ENCODE data around the gene CCNF. TPM values are rescaled to one million over a fixed set of nuclear protein-coding genes. Genes with fewer than 3 reads are reported as not detected.

CCNF gene
- polyA plus RNA-seq, 1 donor (not counting 4 experiments of a cell fraction or from before 2014, with no cell fraction given): 3.5 TPM

- Histone ChIP-seq H3K4me3 (ENCODE audit: control insufficient read depth in 2 of 3, extremely low read depth in 1 of 3, insufficient read depth in 2 of 3, low read depth in 1 of 3, low read length in 3 of 3) (no peak overlapping the region), H3K79me2 (ENCODE audit: control insufficient read depth, insufficient read depth, low read length) (no peaks in the 10 kb centered on the region), H2AFZ (ENCODE audit: control insufficient read depth, low read length) (no peak overlapping the region), H3K4me2 (ENCODE audit: control insufficient read depth, extremely low read depth, insufficient read depth, low read depth, low read length) (no peak overlapping the region), H3K9me1 (ENCODE audit: control insufficient read depth, extremely low read depth, insufficient read depth, low read length) (no peaks in the 10 kb centered on the region), H3K36me3 (ENCODE audit: control insufficient read depth in 2 of 2, extremely low read depth in 1 of 2, insufficient read depth in 2 of 2, low read length in 2 of 2) (no peaks in the 10 kb centered on the region), H3K27me3 (ENCODE audit: control insufficient read depth, extremely low read depth, insufficient read depth, low read length) (peaks cover 28% of the 10 kb centered on the region), H4K20me1 (ENCODE audit: control insufficient read depth, extremely low read depth, insufficient read depth, low read length) (peaks cover 7% of the 10 kb centered on the region), H3K4me1 (ENCODE audit: control insufficient read depth, extremely low read depth, insufficient read depth, low read length) (peaks cover 17% of the 10 kb centered on the region), H3K9me3 (ENCODE audit: control insufficient read depth, low read depth, low read length) (no peaks in the 10 kb centered on the region), H3K9ac (ENCODE audit: control insufficient read depth, extremely low read depth, insufficient read depth, low read length) (no peak overlapping the region), H3K27ac (ENCODE audit: control insufficient read depth, insufficient read depth, low read length) (no peak overlapping the region)
- TF ChIP-seq EZH2 (IDR thresholded peaks at IDR 0.05; ENCODE audit: low read length) (no peak), CTCF (optimal IDR thresholded peaks at IDR 0.05 in 1 of 3, IDR thresholded peaks at IDR 0.05 in 1 of 3, conservative IDR thresholded peaks at IDR 0.05 in 1 of 3; ENCODE audit: extremely low read depth in 1 of 3, insufficient read depth in 2 of 3, low read length in 3 of 3) (no peak)
- dilution Hi-C loops (cut with MboI; ENCODE audit: extremely low pct_ligation_motif_present, low sequenced_read_pairs): no loop called here
- no peak for DNase-seq (ENCODE audit: low read depth, low spot score)
- no peak for FAIRE-seq
Measured at GRCh38 chr16:2472488-2472864, 43.2 kb downstream of the CCNF start.

GRCh38 chr16:2472885-2473445, 43.7 kb downstream of the CCNF start:
- H2AFZ ChIP-seq (ENCODE audit: control insufficient read depth, low read length): no peak overlapping the region
- no peak overlapping the region for H3K27ac ChIP-seq (ENCODE audit: control insufficient read depth, insufficient read depth, low read length)
- H3K79me2 ChIP-seq (ENCODE audit: control insufficient read depth, insufficient read depth, low read length): no peaks in the 10 kb centered on the region
- H3K4me1 ChIP-seq (ENCODE audit: control insufficient read depth, extremely low read depth, insufficient read depth, low read length): peaks cover 17% of the 10 kb centered on the region
- H3K9me1 ChIP-seq (ENCODE audit: control insufficient read depth, extremely low read depth, insufficient read depth, low read length): no peaks in the 10 kb centered on the region
- H3K4me3 ChIP-seq (ENCODE audit: control insufficient read depth in 2 of 3, extremely low read depth in 1 of 3, insufficient read depth in 2 of 3, low read depth in 1 of 3, low read length in 3 of 3): no peak overlapping the region
- FAIRE-seq (no peak), DNase-seq (ENCODE audit: low read depth, low spot score) (no peak)
- H3K27me3 ChIP-seq (ENCODE audit: control insufficient read depth, extremely low read depth, insufficient read depth, low read length): peaks cover 28% of the 10 kb centered on the region
- no peak overlapping the region for H3K9ac ChIP-seq (ENCODE audit: control insufficient read depth, extremely low read depth, insufficient read depth, low read length)
- H4K20me1 ChIP-seq (ENCODE audit: control insufficient read depth, extremely low read depth, insufficient read depth, low read length): peaks cover 9% of the 10 kb centered on the region
- TF ChIP-seq CTCF (optimal IDR thresholded peaks at IDR 0.05 in 1 of 3, IDR thresholded peaks at IDR 0.05 in 1 of 3, conservative IDR thresholded peaks at IDR 0.05 in 1 of 3; ENCODE audit: extremely low read depth in 1 of 3, insufficient read depth in 2 of 3, low read length in 3 of 3) (no peak), EZH2 (IDR thresholded peaks at IDR 0.05; ENCODE audit: low read length) (no peak)
- dilution Hi-C loops (cut with MboI; ENCODE audit: extremely low pct_ligation_motif_present, low sequenced_read_pairs): no loop called here
- H3K36me3 ChIP-seq (ENCODE audit: control insufficient read depth in 2 of 2, extremely low read depth in 1 of 2, insufficient read depth in 2 of 2, low read length in 2 of 2): no peaks in the 10 kb centered on the region
- peak overlapping the region; percentile 27 for H3K4me2 ChIP-seq (ENCODE audit: control insufficient read depth, extremely low read depth, insufficient read depth, low read depth, low read length)
- H3K9me3 ChIP-seq (ENCODE audit: control insufficient read depth, low read depth, low read length): no peaks in the 10 kb centered on the region

Measured in keratinocyte (primary cell).